Measurements from ENCODE around the gene LFNG.

The LFNG gene

GRCh38 chr7:2544541-2545188 lies 25.1 kb downstream of the LFNG start:
- Histone ChIP-seq H3K36me3 (ENCODE audit: control insufficient read depth, low read length) (peaks cover 89% of the 10 kb centered on the region), H3K79me2 (ENCODE audit: control insufficient read depth, low read length) (peaks cover under 1% of the 10 kb centered on the region; the same call in 1 of the 2 replicates), H3K4me2 (ENCODE audit: low read length) (no peak overlapping the region), H3K9me3 (ENCODE audit: control insufficient read depth, insufficient read depth, low read length) (no peaks in the 10 kb centered on the region), H4K20me1 (ENCODE audit: control insufficient read depth, insufficient read depth, low read depth, low read length) (no peaks in the 10 kb centered on the region), H3K4me1 (ENCODE audit: control insufficient read depth, low read length) (no peaks in the 10 kb centered on the region), H3K9me2 (replicated peaks; ENCODE audit: control insufficient read depth, low read length) (no peaks in the 10 kb centered on the region), H3K27me3 (ENCODE audit: control insufficient read depth, low read length) (no peaks in the 10 kb centered on the region), H3K4me3 (ENCODE audit: low read length) (no peak overlapping the region), H3K27ac (ENCODE audit: low read depth, low read length) (no peak overlapping the region), H3F3A (ENCODE audit: control insufficient read depth, insufficient read depth) (0 out of 2 replicates have a peak, but pooled peaks cover under 1% of the 10 kb centered on the region)
- TF ChIP-seq EZH2phosphoT487 (IDR thresholded peaks at IDR 0.05; ENCODE audit: borderline replicate concordance, low read length), result no peak
- no peak for TF ChIP-seq CTCF (IDR thresholded peaks at IDR 0.05; ENCODE audit: low read depth, low read length, poor library complexity, severe bottlenecking)

GRCh38 chr7:2545746-2546425 lies 26.3 kb downstream of the LFNG start:
- peaks cover 7% of the 10 kb centered on the region; the same call in 1 of the 2 replicates for H3K79me2 ChIP-seq (ENCODE audit: control insufficient read depth, low read length)
- H3K9me2 ChIP-seq (replicated peaks; ENCODE audit: control insufficient read depth, low read length), result no peaks in the 10 kb centered on the region
- H3K36me3 ChIP-seq (ENCODE audit: control insufficient read depth, low read length), result peaks cover 83% of the 10 kb centered on the region
- no peaks in the 10 kb centered on the region for H3K9me3 ChIP-seq (ENCODE audit: control insufficient read depth, insufficient read depth, low read length)
- H4K20me1 ChIP-seq (ENCODE audit: control insufficient read depth, insufficient read depth, low read depth, low read length), result no peaks in the 10 kb centered on the region
- no peak overlapping the region for H3K4me3 ChIP-seq (ENCODE audit: low read length)
- peaks cover 5% of the 10 kb centered on the region; the same call in 1 of the 2 replicates for H3F3A ChIP-seq (ENCODE audit: control insufficient read depth, insufficient read depth)
- no peaks in the 10 kb centered on the region for H3K27me3 ChIP-seq (ENCODE audit: control insufficient read depth, low read length)
- no peaks in the 10 kb centered on the region for H3K4me1 ChIP-seq (ENCODE audit: control insufficient read depth, low read length)
- TF ChIP-seq EZH2phosphoT487 (IDR thresholded peaks at IDR 0.05; ENCODE audit: borderline replicate concordance, low read length) (no peak), CTCF (IDR thresholded peaks at IDR 0.05; ENCODE audit: low read depth, low read length, poor library complexity, severe bottlenecking) (no peak)
- H3K4me2 ChIP-seq (ENCODE audit: low read length), result no peak overlapping the region
- no peak overlapping the region for H3K27ac ChIP-seq (ENCODE audit: low read depth, low read length)

- no peak overlapping the region for H3K27ac ChIP-seq (ENCODE audit: low read depth, low read length)
- peaks cover 79% of the 10 kb centered on the region for H3K36me3 ChIP-seq (ENCODE audit: control insufficient read depth, low read length)
Measured at GRCh38 chr7:2546776-2547586, 27.4 kb downstream of the LFNG start.

More at GRCh38 chr7:2546776-2547586, 27.4 kb downstream of the LFNG start:
- H3F3A ChIP-seq (ENCODE audit: control insufficient read depth, insufficient read depth), result peaks cover 5% of the 10 kb centered on the region; the same call in 1 of the 2 replicates
- H3K4me3 ChIP-seq (ENCODE audit: low read length), result no peak overlapping the region
- TF ChIP-seq CTCF (IDR thresholded peaks at IDR 0.05; ENCODE audit: low read depth, low read length, poor library complexity, severe bottlenecking) (no peak), EZH2phosphoT487 (IDR thresholded peaks at IDR 0.05; ENCODE audit: borderline replicate concordance, low read length) (no peak)
- peaks cover 7% of the 10 kb centered on the region for H3K4me1 ChIP-seq (ENCODE audit: control insufficient read depth, low read length)
- no peaks in the 10 kb centered on the region for H3K27me3 ChIP-seq (ENCODE audit: control insufficient read depth, low read length)
- H3K79me2 ChIP-seq (ENCODE audit: control insufficient read depth, low read length), result peaks cover 13% of the 10 kb centered on the region
- H3K9me3 ChIP-seq (ENCODE audit: control insufficient read depth, insufficient read depth, low read length), result no peaks in the 10 kb centered on the region
- H4K20me1 ChIP-seq (ENCODE audit: control insufficient read depth, insufficient read depth, low read depth, low read length), result no peaks in the 10 kb centered on the region
- no peak overlapping the region for H3K4me2 ChIP-seq (ENCODE audit: low read length)
- no peaks in the 10 kb centered on the region for H3K9me2 ChIP-seq (replicated peaks; ENCODE audit: control insufficient read depth, low read length)
